Measurements from ENCODE around the gene CRHR2.
A peak's percentile ranks its signal among the peaks of the same experiment; 100 is the strongest.

The CRHR2 gene

GRCh38 chr7:30728591-30729100 lies 46.4 kb upstream of the CRHR2 start:
- Histone ChIP-seq H3K4me3 (ENCODE audit: low read depth, low read length) (no peak overlapping the region), H3K36me3 (no peaks in the 10 kb centered on the region), H3K9me3 (ENCODE audit: severe bottlenecking) (no peaks in the 10 kb centered on the region), H3K27ac (no peak overlapping the region), H3K27me3 (ENCODE audit: insufficient read depth, low read depth, severe bottlenecking) (no peaks in the 10 kb centered on the region)
- DNase-seq, result no peak
- TF ChIP-seq CTCF (IDR thresholded peaks at IDR 0.05; ENCODE audit: low read depth, low read length), result no peak

- TF ChIP-seq CTCF (IDR thresholded peaks at IDR 0.05; ENCODE audit: low read depth, low read length), result no peak
- no peak for DNase-seq
- H3K27me3 ChIP-seq (ENCODE audit: insufficient read depth, low read depth, severe bottlenecking), result no peaks in the 10 kb centered on the region
- peaks cover under 1% of the 10 kb centered on the region for H3K9me3 ChIP-seq (ENCODE audit: severe bottlenecking)
- no peaks in the 10 kb centered on the region for H3K36me3 ChIP-seq
- H3K4me3 ChIP-seq (ENCODE audit: low read depth, low read length), result no peak overlapping the region
- no peak overlapping the region for H3K27ac ChIP-seq
Measured at GRCh38 chr7:30727061-30727945, 45.0 kb upstream of the CRHR2 start.

- no peaks in the 10 kb centered on the region for H3K36me3 ChIP-seq
- no peak overlapping the region for H3K4me3 ChIP-seq (ENCODE audit: low read depth, low read length)
- TF ChIP-seq CTCF (IDR thresholded peaks at IDR 0.05; ENCODE audit: low read depth, low read length), result peak; percentile 20; the same call in 1 of the 2 replicates
- peaks cover 4% of the 10 kb centered on the region for H3K9me3 ChIP-seq (ENCODE audit: severe bottlenecking)
- H3K27ac ChIP-seq, result no peak overlapping the region
- no peaks in the 10 kb centered on the region for H3K27me3 ChIP-seq (ENCODE audit: insufficient read depth, low read depth, severe bottlenecking)
- no peak for DNase-seq
Measured at GRCh38 chr7:30726296-30727006, 44.2 kb upstream of the CRHR2 start.

GRCh38 chr7:30723776-30724175 lies 41.5 kb upstream of the CRHR2 start:
- no peak overlapping the region for H3K4me3 ChIP-seq (ENCODE audit: low read depth, low read length)
- peaks cover 13% of the 10 kb centered on the region for H3K9me3 ChIP-seq (ENCODE audit: severe bottlenecking)
- no peak for TF ChIP-seq CTCF (IDR thresholded peaks at IDR 0.05; ENCODE audit: low read depth, low read length)
- H3K27ac ChIP-seq, result no peak overlapping the region
- no peaks in the 10 kb centered on the region for H3K27me3 ChIP-seq (ENCODE audit: insufficient read depth, low read depth, severe bottlenecking)
- peak; percentile 72 for DNase-seq
- H3K36me3 ChIP-seq, result no peaks in the 10 kb centered on the region

GRCh38 chr7:30722671-30723070 lies 40.4 kb upstream of the CRHR2 start:
- H3K4me3 ChIP-seq (ENCODE audit: low read depth, low read length), result no peak overlapping the region
- H3K9me3 ChIP-seq (ENCODE audit: severe bottlenecking), result peaks cover 24% of the 10 kb centered on the region
- TF ChIP-seq CTCF (IDR thresholded peaks at IDR 0.05; ENCODE audit: low read depth, low read length), result no peak
- DNase-seq, result no peak
- no peaks in the 10 kb centered on the region for H3K27me3 ChIP-seq (ENCODE audit: insufficient read depth, low read depth, severe bottlenecking)
- no peak overlapping the region for H3K27ac ChIP-seq
- no peaks in the 10 kb centered on the region for H3K36me3 ChIP-seq

All from WERI-Rb-1 (cell line).